Testis (tissue), 3 donors: ENCODE measurements around the gene SYT1. TPM values are rescaled to one million over a fixed set of nuclear protein-coding genes. Genes with fewer than 3 reads are reported as not detected.

Source experiments
- DNase-seq: peaks from one replicate; pipeline ENCODE4 v3.0.0-alpha.2; 2019
- H3K27ac ChIP-seq, 2 donors: fragments of 200-600 bp; sonication (generic); one replicate each; pipeline ENCODE4 v1.5.1; 2019
- H3K27me3 ChIP-seq: fragments of 200-600 bp; sonication (generic); one replicate; pipeline ENCODE4 v1.5.1; 2019
- H3K36me3 ChIP-seq: fragments of 200-600 bp; sonication (generic); one replicate; pipeline ENCODE4 v1.5.1; 2017; ENCODE audit warnings: low read depth; ENCODE audit errors: missing control alignments
- H3K4me1 ChIP-seq: fragments of 200-600 bp; sonication (generic); one replicate; pipeline ENCODE4 v1.5.1; 2019
- H3K4me3 ChIP-seq, 2 donors: fragments of 200-600 bp; sonication (generic); one replicate each; pipeline ENCODE4 v1.5.1; 2017 to 2019
- H3K9me3 ChIP-seq: fragments of 200-600 bp; sonication (generic); one replicate; pipeline ENCODE4 v1.5.1; 2017
- POLR2A ChIP-seq: fragments of 450-650 bp; IDR thresholded peaks from one replicate; pipeline ENCODE4 v1.6.1; 2017; ENCODE audit warnings: antibody characterized with exemption, mild to moderate bottlenecking, moderate library complexity
- WGBS, 2 donors: methylation state at CpG; one replicate each; pipeline ENCODE4 v1.1.5; 2018; 5-methylcytosine and 5-hydroxymethylcytosine counted together
- intact Hi-C: fragments of 100-400 bp; cut with DNase I; formaldehyde crosslinking; loops from one replicate; pipeline ENCODE4 v1.15.1; 2023; ENCODE audit warnings: low total_unique reads
- polyA plus RNA-seq: library from polyadenylated mRNA; stranded (reverse); fragments of 350-450 nt; fragmentation: Illumina TruSeq; extraction: RNeasy Lipid Tissue Mini Kit (QIAGEN cat#74804); gene quantifications from one replicate; pipeline ENCODE4 v1.2.3, GENCODE V29; 2014; ENCODE audit warnings: low read depth, low replicate concordance; ENCODE audit not compliant: insufficient read depth
- total RNA-seq, 2 donors: library from RNA; depleted of rRNA; stranded (reverse); fragments of >200 nt; gene quantifications; one replicate each; pipeline ENCODE4 v1.2.3, GENCODE V29; 2016
- TF ChIP-seq, protein P1 (sequence below), 3 experiments: fragments of 450-650 bp in 2 of 3; fragments of 200-600 bp in 1 of 3; sonication (generic) in 1 of 3; IDR thresholded peaks; one replicate each; pipeline ENCODE4 v1.5.1; 2016 to 2019; ENCODE audit warnings: antibody characterized with exemption in 3 of 3, mild to moderate bottlenecking in 2 of 3, moderate library complexity in 1 of 3

Gene SYT1
- total and polyA plus RNA-seq, 3 donors from 2014 or later, result 1.1 to 1.7 (median 1.3) TPM

DNA sequence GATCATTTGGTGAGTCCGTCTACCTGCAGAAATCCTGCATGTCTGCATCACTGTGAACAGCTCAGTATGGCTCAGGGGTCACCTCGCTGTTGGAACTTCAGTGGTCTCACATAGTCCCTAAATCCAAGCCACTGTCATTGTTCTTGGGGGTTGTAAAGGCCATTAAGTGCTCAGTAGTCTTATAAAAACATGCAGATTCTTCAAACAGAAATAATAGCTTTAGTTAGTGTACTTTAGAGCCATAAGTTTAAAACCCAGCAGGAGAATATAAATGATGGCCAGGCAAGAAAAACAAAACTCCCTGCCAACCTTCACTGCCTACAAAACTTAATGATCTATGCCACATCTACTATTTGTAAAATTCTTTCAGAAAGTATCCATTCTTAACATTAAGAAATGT lies 396.3 kb downstream of the SYT1 start:
- H3K4me1 ChIP-seq, result no peaks in the 10 kb centered on the region
- H3K27ac ChIP-seq, result no peak overlapping the region
- no peak overlapping the region for H3K4me3 ChIP-seq
- H3K27me3 ChIP-seq, result no peaks in the 10 kb centered on the region
- intact Hi-C loops, result no loop called here
- no peak for DNase-seq
- WGBS, 2 donors, result 89 to 94% methylated on average over 2 of the region's 2 CpGs
- no peaks in the 10 kb centered on the region for H3K9me3 ChIP-seq
- H3K36me3 ChIP-seq, result no peaks in the 10 kb centered on the region
- no peak for TF ChIP-seq POLR2A
- TF ChIP-seq, protein P1, sequence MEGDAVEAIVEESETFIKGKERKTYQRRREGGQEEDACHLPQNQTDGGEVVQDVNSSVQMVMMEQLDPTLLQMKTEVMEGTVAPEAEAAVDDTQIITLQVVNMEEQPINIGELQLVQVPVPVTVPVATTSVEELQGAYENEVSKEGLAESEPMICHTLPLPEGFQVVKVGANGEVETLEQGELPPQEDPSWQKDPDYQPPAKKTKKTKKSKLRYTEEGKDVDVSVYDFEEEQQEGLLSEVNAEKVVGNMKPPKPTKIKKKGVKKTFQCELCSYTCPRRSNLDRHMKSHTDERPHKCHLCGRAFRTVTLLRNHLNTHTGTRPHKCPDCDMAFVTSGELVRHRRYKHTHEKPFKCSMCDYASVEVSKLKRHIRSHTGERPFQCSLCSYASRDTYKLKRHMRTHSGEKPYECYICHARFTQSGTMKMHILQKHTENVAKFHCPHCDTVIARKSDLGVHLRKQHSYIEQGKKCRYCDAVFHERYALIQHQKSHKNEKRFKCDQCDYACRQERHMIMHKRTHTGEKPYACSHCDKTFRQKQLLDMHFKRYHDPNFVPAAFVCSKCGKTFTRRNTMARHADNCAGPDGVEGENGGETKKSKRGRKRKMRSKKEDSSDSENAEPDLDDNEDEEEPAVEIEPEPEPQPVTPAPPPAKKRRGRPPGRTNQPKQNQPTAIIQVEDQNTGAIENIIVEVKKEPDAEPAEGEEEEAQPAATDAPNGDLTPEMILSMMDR (IDR thresholded peaks at IDR 0.05), result no peak

GRCh38 chr12:79262938-79263337 lies 398.4 kb downstream of the SYT1 start:
- no peaks in the 10 kb centered on the region for H3K9me3 ChIP-seq
- no peaks in the 10 kb centered on the region for H3K4me1 ChIP-seq
- no peaks in the 10 kb centered on the region for H3K36me3 ChIP-seq
- TF ChIP-seq, protein P1 (IDR thresholded peaks at IDR 0.05), result no peak
- no peak for TF ChIP-seq POLR2A
- H3K27ac ChIP-seq, result no peak overlapping the region
- no peaks in the 10 kb centered on the region for H3K27me3 ChIP-seq
- intact Hi-C loops, result no loop called here
- WGBS, 2 donors, result 79% methylated on average over 3 of the region's 3 CpGs
- H3K4me3 ChIP-seq, result no peak overlapping the region
- no peak for DNase-seq

DNA sequence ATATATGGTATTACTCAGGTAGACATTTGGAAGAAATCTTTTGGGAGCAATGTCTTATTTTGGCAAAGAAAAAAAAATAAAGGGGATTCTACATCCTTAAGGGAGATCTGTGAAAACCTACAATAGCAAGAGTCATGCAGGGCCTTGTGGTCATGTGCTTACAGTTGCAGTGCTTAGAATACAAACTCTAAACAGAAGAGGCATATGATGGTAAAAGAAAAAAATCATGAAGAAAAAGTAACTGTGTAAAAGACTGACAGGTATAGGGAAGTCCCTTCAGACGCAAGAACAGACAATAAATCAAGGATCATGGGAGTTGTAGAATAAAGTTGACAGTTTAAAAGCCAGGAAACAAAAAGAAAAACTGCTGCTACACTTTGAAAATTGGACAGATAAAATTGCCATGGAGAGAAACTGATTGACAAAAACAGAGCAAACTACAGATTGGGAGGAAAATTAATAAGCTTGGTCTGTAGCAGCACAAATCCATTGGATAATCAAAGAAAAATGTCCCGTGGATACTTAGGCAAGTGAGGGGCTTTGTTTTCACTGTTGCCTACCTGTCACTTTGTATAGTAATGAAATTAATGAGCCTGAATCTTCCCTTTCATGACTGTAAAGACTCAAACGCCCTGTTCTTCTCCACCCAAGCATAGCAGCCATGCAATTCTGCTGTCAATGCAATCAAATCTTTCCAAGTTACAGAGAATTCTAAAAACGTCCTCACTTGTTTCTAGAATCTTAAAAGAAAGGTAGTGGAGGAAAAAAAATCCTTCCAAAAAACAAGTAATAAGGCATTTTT lies 402.0 kb downstream of the SYT1 start:
- no peak for DNase-seq
- H3K36me3 ChIP-seq, result no peaks in the 10 kb centered on the region

DNA sequence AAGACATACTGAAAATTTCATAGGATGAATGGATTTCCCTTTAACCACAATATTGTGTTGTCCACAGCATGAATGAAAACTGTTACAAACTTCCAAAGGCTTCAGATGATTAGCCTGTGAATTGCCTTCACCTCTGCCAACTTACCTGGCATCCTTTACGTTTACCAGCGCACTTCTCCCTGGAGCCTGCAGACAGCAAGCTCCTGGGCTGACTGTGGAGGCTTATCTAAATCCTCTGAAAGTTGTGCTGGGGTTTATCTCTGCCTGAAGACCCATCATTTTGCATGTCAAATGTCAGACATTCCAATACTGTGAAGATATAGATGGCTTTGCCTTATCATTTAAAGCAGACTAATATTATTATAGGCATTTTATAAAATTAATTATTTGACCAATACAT lies 403.0 kb downstream of the SYT1 start:
- Histone ChIP-seq H3K36me3 (no peaks in the 10 kb centered on the region), H3K27ac (no peak overlapping the region), H3K9me3 (no peaks in the 10 kb centered on the region), H3K4me3 (no peak overlapping the region), H3K4me1 (no peaks in the 10 kb centered on the region), H3K27me3 (no peaks in the 10 kb centered on the region)
- DNase-seq, result no peak
- 70 to 88% methylated on average over 2 of the region's 2 CpGs for WGBS, 2 donors
- intact Hi-C loops, result no loop called here
- no peak for TF ChIP-seq POLR2A
- TF ChIP-seq, protein P1 (IDR thresholded peaks at IDR 0.05), result no peak

More for the DNA sequence above, 402.0 kb downstream of the SYT1 start:
- Histone ChIP-seq H3K4me3 (no peak overlapping the region), H3K27me3 (no peaks in the 10 kb centered on the region), H3K27ac (no peak overlapping the region), H3K4me1 (no peaks in the 10 kb centered on the region), H3K9me3 (no peaks in the 10 kb centered on the region)
- TF ChIP-seq, protein P1 (IDR thresholded peaks at IDR 0.05), result no peak
- TF ChIP-seq POLR2A, result no peak
- 63 to 68% methylated on average over 4 of the region's 4 CpGs for WGBS, 2 donors
- intact Hi-C loops, result no loop called here
